ENCODE results near the gene CELF3. TPM values are rescaled to one million over a fixed set of nuclear protein-coding genes. Genes with fewer than 3 reads are reported as not detected.

The CELF3 gene
- total and polyA plus RNA-seq, 2 of the 13 experiments (the other 11 are each of a cell fraction or from before 2014, with no cell fraction given) = not detected

DNA sequence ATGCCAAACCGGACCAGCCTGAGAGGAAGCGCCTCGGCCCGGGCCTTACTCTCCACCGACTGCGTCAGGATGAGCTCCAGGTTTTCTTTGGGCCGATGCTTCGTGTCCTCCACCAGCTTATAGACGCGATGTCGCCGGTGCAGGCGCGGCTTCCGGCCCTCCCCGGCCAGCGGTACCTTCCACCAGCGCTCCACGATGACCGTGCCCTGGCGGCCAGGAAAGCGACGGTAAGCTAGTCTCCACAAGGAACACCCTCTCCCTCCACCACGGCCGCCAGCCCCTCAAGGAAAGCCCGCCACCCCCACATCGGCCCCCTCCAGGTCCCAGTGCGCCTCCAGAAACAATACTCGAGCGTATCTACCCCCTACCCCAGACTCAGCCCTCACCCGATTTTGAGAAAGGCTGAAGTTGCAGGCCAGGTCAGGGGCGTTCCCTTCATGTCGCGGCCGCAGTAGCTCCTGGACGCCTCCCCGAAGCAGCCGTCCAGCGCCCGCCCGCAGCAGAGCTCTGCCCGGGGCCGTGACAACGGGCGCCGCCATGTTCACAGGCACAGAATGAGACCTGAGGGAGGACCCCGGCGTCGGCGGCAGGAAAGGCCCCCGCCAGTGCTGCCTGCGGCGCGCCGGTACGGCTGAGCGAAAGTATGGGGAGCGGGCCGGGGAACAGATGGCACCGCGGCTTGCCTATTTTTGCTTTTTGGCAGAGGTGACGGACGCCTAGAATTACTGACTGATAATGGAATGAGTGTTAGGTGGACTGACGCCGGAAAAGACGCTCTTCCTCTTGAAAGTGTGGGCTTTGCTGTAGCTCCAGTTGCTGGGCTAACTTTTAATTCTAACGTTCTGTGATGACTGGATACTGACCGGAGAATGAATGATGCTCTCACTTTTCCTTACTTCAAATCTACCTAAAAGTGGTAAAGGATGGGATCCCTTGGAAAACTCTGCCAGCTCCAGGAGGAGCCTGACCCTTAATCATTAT, 46.6 kb upstream of the CELF3 start, which contains the start of gene MRPL9 (continued):
- TF ChIP-seq ZNF138 (CRISPR knock-in tag; IDR thresholded peaks at IDR 0.05; ENCODE audit: low read depth) (0 out of 2 replicates have a peak, but pooled peaks have one; percentile 19), ZNF431 (CRISPR knock-in tag; IDR thresholded peaks at IDR 0.05; ENCODE audit: borderline replicate concordance, low read depth) (no peak), ARID2 (CRISPR knock-in tag; IDR thresholded peaks at IDR 0.05; ENCODE audit: borderline replicate concordance) (peak; percentile 97), ZNF230 (CRISPR knock-in tag; IDR thresholded peaks at IDR 0.05) (no peak), ZNF235 (CRISPR knock-in tag; IDR thresholded peaks at IDR 0.05; ENCODE audit: borderline replicate concordance) (no peak; the same call in 1 of the 2 replicates), PHF8 (CRISPR knock-in tag; IDR thresholded peaks at IDR 0.05) (peak; percentile 96), ZFP36L2 (CRISPR knock-in tag; IDR thresholded peaks at IDR 0.05) (no peak), HOXA7 (CRISPR knock-in tag; IDR thresholded peaks at IDR 0.05) (no peak), ZBED4 (CRISPR knock-in tag; IDR thresholded peaks at IDR 0.05; ENCODE audit: borderline replicate concordance) (peak; percentile 49; the same call in 1 of the 2 replicates), PTBP1 (IDR thresholded peaks at IDR 0.05; ENCODE audit: low read depth, low read length, poor library complexity, severe bottlenecking) (no peak), ZMYM3 (CRISPR knock-in tag; IDR thresholded peaks at IDR 0.05) (peak; percentile 44; the same call in 1 of the 2 replicates), GMEB1 (CRISPR knock-in tag; IDR thresholded peaks at IDR 0.05; ENCODE audit: borderline replicate concordance) (peak; percentile 75; the same call in 1 of the 2 replicates), JUN (CRISPR knock-in tag; IDR thresholded peaks at IDR 0.05) (no peak), RAD21 (CRISPR knock-in tag; IDR thresholded peaks at IDR 0.05) (no peak), STAG1 (CRISPR knock-in tag; IDR thresholded peaks at IDR 0.05) (peak; percentile 28; the same call in 1 of the 2 replicates), ZNF451 (CRISPR knock-in tag; IDR thresholded peaks at IDR 0.05) (peak; percentile 67; the same call in 1 of the 2 replicates), HMGA1 (CRISPR knock-in tag; conservative IDR thresholded peaks at IDR 0.05) (no peak), ZNF674 (CRISPR knock-in tag; IDR thresholded peaks at IDR 0.05; ENCODE audit: low read depth) (no peak), MEIS2 (CRISPR knock-in tag; IDR thresholded peaks at IDR 0.05) (peak; percentile 45; the same call in 1 of the 2 replicates), ZNF891 (CRISPR knock-in tag; IDR thresholded peaks at IDR 0.05) (no peak)
- TF ChIP-seq, protein P1, sequence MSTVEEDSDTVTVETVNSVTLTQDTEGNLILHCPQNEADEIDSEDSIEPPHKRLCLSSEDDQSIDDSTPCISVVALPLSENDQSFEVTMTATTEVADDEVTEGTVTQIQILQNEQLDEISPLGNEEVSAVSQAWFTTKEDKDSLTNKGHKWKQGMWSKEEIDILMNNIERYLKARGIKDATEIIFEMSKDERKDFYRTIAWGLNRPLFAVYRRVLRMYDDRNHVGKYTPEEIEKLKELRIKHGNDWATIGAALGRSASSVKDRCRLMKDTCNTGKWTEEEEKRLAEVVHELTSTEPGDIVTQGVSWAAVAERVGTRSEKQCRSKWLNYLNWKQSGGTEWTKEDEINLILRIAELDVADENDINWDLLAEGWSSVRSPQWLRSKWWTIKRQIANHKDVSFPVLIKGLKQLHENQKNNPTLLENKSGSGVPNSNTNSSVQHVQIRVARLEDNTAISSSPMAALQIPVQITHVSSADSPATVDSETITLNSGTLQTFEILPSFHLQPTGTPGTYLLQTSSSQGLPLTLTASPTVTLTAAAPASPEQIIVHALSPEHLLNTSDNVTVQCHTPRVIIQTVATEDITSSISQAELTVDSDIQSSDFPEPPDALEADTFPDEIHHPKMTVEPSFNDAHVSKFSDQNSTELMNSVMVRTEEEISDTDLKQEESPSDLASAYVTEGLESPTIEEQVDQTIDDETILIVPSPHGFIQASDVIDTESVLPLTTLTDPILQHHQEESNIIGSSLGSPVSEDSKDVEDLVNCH (CRISPR knock-in tag; IDR thresholded peaks at IDR 0.05) = no peak
